Activated CD8-positive, alpha-beta memory T cell treated with anti-CD3 and anti-CD28 coated beads, Interleukin-2, amount 50 U/mL, for 4 hours (primary cell): ENCODE measurements around the gene INPP5D.

Experiments used
- DNase-seq: peaks from one replicate; pipeline ENCODE4 v3.0.0-alpha.2; 2020

Gene INPP5D

DNA sequence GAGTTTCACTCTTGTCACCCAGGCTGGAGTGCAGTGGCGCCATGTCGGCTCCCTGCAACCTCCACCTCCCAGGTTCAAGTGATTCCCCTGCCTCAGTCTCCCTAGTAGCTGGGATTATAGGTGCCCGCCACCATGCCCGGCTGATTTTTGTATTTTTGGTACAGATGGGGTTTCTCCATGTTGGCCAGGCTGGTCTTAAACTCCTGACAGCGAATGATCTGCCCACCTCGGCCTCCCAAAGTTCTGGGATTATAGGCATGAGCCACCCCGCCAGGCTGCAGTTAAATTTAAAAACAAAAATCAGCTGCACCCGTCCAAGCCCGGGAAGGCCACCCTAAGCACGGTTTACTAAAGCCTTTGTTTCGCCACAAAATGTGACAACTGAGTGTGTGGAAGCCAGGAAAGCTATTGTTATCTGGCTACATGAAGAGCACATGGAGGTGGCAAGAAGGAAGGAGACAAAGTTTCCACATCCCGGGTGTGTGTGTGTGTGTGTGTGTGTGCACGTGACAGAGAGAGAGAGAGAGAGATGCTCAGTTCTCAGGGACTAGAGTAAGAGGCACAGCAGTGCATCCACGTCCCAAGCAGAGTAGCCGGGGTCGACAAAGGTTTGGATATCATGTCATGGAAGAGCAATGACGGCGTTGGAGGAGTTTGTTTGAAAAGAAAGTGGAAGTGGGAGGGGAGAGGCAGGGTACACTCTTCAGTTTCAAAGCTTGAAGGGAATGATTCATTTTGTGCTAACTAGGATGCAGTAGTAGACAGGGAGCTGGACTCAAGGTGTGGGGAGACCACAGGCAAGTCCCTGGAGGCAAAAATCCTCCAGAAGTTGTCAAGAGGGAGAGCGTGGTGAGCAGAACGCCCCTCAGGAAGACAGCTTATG, 20.1 kb downstream of the INPP5D start:
- no peak for DNase-seq

DNA sequence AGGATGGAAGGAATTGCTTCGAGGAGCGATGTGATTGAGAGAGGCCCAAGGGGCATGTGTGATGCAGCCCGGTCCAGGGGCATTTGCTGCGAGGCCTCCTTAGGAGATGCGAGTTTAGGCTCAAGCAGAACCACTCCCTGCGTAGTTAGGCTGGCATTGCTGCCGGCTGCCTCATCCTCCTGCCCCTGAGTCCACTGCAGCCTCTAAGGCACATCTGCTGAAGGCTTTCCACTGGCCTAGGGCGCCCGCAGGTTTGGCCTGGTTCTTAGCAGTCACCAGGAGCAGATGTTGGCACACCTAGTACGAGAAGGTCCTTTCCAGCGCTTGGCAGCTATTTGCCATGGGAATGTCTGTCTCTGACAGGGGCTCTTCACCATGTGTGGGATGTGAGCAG, 20.7 kb downstream of the INPP5D start:
- no peak for DNase-seq

DNA sequence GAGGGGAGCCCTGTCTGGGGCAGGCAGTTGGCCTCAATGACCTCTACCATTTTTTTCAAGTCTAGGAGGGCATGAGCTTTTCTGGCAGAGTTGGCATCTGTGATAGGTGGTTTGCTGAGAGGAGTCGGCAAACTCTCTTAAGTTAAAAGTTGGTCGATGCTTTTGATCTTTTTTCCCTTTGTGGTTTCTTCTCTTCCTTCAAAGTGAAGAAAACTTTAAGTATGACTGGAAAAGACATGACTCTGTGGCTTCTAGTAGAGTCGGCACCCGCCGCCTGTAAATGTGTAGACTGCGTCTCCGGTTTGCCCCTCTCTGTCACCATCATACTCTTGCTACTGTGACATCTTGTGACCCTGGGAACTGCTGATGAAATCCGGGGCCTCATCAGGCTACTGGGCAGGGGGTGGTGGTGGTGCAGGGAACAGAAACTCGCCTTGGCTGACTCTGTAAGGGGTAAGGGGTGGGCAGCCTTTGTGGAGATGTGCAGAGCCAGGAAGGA, 21.1 kb downstream of the INPP5D start:
- DNase-seq, result peak; percentile 53

- DNase-seq, result no peak
Measured at GRCh38 chr2:233081731-233082221, 21.6 kb downstream of the INPP5D start.

DNA sequence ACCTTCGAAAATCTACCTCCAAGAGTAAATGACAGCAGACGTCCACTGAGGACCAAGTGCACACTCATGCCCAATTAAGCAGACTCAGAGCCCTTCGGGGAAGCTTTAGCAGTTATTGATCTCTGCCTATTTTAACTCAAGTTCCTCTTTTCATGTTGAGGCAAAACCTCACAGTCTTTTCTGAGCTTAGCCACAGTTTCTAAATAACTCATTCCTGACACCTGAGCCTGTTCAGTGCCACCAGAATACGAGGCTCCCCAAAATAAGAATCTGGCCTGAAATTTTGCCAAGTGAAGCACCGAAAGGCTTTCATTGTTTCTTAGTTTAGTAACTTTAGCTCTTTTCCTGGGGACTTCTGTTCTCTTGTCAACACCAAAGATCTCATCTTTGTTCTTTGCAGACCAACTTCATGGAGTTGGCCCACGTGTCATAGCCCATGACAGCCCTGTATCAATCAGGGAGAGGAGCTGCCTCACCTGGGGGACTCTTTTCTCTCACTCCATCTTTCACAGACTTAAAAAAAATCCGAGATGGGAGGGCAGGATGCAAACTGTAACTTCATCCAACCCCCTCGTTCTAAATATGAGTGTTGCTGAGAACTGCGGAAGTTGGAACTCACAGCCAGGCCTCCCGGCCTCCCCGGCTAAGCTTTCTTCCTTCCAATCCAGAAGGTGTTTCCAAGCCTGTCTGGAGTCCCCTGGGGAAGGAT, 22.2 kb downstream of the INPP5D start:
- DNase-seq, result no peak

GRCh38 chr2:233082931-233083755, 23.0 kb downstream of the INPP5D start:
- no peak for DNase-seq

- no peak for DNase-seq
Measured at GRCh38 chr2:233083782-233084181, 23.6 kb downstream of the INPP5D start.

GRCh38 chr2:233084488-233084887, 24.3 kb downstream of the INPP5D start:
- DNase-seq, result no peak

- no peak for DNase-seq
Measured at GRCh38 chr2:233085037-233085838, 25.1 kb downstream of the INPP5D start.

DNA sequence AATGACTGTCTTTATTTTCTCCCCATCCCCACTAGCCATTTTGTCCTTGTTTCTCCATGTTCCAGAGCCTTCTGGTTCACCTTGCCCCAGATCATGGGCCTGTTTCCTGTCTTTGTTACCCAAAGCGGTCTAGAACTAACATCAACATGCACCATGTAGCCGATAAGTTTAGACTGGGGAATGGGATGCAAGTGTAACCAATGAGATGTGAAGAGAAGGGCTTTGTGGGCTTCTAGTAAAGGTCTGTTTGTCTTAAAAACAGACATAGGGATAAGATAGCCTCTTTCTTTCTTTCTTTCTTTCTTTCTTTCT, 25.7 kb downstream of the INPP5D start:
- no peak for DNase-seq

DNA sequence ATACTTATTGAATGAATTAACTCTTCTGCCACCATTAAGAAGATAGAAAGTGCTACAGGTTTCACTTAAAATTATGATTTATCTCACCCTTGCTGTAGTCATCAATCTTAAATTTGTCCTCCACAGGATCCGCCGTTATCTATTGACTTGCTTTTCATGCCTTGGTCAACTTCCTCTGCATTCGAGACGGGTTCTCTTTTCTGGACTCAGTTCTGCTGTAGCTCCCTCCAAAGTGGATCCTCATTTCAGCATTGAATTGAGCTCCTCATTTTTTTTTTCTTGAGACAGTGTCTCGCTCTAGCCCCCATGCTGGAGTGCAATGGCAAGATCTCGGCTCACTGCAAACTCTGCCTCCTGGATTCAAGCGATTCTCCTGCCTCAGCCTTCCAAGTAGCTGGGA, 27.6 kb downstream of the INPP5D start:
- DNase-seq, result no peak

DNA sequence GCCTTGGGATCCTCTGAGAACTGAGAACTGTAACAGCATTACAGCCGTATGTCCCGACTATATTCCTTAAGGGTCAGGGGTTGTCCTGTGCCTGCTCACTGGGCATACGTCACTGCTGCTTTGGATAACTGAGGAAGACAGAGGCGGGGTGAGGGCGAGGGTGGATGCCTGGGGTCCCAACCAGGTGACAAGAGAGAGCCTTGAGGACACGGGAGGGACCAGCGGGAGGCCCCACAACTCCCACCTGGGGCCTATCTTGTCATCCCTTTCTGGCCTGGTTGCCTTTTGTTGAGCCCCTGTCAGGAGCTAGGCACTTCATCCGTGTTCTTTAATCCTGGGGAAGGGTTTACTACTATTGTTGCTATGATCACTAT, 28.8 kb downstream of the INPP5D start:
- DNase-seq, result no peak

GRCh38 chr2:233089851-233090250, 29.7 kb downstream of the INPP5D start:
- no peak for DNase-seq

DNA sequence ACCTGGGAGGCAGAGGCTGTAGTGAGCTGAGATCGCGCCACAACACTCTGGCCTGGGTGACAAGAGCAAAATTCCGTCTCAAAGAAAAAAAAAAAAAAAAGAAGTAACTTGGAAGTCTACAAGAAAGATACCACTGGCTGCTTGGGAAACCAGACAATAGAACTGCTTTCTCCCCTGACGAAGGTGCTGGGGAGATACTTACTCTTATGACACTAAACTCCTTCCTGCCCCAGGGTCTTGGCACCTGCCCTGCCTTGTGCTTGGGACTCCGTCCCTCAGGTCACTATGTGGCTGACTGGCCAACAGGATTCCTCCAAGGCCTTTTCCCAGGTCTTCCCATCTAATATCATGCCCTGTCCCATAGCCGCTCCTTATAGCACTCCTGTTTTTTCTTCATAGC, 30.7 kb downstream of the INPP5D start:
- no peak for DNase-seq

DNA sequence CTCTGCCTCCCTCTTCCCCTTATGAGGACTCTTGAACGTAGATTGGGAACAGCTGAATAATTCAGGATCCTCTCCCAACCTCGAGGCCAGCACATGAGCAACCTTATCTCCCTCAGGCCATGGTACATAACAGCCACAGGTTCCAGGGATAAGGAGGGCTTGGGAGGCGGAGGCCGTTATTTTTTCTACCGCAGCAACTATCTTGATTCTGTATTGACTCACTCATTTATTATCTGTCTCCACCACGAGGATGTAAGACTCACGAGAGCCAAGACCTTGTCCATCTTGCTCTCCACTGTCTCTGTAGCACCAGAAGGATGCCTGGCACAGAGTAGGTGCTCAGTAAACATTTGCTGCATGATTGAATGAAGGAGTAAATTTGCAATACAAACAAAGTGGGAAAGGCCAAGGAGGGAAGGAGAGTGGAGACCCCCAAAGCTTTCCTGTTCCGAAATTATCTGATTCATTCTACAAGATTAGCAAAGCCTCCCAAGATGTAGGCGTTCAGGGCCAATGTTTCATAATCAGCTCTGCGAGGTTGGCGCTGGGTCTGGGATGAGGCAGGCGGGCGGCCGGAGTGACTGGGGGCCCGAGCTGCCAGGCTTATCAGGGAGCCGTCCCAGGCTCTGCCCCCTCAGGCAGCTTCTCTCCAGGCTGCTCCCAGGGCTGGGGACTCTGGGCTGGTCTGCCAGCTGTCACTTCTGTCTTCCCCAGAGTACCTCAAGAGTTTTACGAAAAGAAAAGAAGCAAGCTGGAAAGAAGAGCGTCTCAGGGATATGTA, 31.6 kb downstream of the INPP5D start:
- no peak for DNase-seq

- DNase-seq, result no peak
Measured at GRCh38 chr2:233092432-233093165, 32.5 kb downstream of the INPP5D start.

DNA sequence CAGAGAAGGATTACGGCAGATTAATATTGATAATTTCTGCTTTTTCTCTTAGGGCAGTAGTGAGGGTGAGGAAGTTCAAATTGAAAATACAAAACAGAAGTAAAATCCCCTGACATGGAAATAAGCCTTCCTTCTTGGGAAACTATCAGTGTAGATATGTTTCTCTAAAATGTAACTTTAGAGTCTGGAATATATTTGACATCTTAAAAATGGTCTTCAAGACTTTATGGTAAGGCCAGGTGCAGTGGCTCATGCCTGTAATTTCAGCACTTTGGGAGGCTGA, 33.0 kb downstream of the INPP5D start:
- DNase-seq, result no peak

- no peak for DNase-seq
Measured at GRCh38 chr2:233093721-233094120, 33.6 kb downstream of the INPP5D start.

- DNase-seq, result no peak
Measured at GRCh38 chr2:233094614-233095013, 34.5 kb downstream of the INPP5D start.

DNA sequence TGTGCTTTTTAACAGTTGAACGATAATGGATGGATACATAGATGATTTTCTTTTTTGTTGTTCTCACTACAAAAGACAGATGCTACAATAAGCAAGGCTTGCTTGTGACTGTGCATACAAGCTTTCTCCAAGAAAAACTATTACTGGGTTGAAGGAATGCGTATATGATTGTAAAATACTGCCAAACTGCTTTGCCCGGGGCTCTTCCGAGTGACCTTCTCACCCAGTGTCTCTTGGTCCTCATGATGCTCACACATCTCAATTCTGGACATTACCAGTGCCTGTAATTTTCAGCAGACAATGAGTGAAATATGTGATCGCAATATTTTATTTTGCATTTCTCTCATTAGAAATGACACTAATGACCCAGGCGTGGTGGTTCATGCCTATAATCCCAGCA, 35.9 kb downstream of the INPP5D start:
- no peak for DNase-seq

DNA sequence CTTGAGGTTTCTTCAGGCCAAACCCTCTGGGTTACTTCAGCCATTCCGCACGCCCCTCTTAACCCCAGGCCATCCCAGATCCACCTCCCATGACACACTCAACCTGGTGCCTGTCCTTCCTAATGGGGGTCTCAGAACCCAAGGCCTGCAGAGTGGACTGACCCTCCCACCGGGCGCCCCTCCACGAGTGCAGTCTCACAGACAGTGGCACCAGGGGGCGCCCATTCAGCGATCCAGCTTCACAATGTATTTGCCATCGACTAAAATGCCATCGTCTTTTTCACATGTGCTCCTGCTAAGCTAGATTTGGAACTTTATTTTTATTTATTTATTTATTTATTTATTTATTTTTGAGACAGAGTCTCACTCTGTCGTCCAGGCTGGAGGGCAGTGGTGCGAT, 38.5 kb downstream of the INPP5D start:
- DNase-seq, result no peak
